ENCODE measurements around the gene SACM1L.

DNA sequence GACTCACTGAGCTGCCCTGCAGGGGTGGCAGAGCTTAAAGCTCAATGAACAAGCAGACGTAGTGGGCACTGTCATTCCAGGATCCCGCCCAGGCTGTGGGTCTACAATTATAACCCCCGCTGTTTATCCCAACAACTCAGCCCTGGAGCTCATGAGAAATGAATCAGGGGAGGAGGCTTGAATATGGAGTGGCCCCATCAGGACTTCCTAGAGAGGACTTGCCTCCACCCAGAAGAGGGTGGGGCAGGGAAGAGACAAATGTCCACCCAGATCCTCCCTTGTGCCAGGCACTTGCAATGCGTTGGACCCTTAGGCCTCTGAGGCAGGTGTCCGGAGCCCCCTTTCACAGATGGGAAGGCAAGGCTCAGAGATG lies 74.1 kb downstream of the SACM1L start:
- TF ChIP-seq, protein P1, sequence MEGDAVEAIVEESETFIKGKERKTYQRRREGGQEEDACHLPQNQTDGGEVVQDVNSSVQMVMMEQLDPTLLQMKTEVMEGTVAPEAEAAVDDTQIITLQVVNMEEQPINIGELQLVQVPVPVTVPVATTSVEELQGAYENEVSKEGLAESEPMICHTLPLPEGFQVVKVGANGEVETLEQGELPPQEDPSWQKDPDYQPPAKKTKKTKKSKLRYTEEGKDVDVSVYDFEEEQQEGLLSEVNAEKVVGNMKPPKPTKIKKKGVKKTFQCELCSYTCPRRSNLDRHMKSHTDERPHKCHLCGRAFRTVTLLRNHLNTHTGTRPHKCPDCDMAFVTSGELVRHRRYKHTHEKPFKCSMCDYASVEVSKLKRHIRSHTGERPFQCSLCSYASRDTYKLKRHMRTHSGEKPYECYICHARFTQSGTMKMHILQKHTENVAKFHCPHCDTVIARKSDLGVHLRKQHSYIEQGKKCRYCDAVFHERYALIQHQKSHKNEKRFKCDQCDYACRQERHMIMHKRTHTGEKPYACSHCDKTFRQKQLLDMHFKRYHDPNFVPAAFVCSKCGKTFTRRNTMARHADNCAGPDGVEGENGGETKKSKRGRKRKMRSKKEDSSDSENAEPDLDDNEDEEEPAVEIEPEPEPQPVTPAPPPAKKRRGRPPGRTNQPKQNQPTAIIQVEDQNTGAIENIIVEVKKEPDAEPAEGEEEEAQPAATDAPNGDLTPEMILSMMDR (IDR thresholded peaks at IDR 0.05; ENCODE audit: insufficient read depth, low read depth, low read length): no peak
- no peak for TF ChIP-seq EZH2 (IDR thresholded peaks at IDR 0.05; ENCODE audit: insufficient read depth, low read length)
